Measurements from ENCODE around the gene SLC12A7.

Gene SLC12A7

DNA sequence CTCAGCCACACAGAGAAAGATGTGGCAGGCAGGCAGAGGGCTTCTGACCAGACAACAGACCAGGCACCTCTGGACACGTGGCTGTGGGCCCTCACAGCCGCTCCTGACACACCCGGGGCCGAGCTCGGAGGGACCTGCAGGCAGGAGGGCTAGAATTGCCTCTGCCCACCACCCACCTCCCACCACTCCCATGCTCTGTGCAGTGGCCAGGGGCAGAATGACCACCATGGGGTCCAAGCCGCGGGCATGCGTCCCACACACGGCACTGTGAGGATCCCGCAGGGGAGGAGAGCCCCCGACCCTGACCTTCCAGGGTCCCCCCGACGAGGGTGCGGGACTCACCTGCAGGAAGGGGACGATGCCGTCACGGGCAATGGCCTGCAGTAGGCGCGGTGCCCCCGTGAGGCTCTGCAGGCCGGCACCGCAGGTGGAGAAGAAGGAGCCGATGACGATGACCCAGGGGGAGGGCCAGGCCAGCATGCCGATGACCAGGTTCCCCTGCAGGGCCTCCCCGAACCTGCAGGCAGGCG is 34.3 kb downstream of the SLC12A7 start:
- DNase-seq (ENCODE audit: low spot score): no peak

DNA sequence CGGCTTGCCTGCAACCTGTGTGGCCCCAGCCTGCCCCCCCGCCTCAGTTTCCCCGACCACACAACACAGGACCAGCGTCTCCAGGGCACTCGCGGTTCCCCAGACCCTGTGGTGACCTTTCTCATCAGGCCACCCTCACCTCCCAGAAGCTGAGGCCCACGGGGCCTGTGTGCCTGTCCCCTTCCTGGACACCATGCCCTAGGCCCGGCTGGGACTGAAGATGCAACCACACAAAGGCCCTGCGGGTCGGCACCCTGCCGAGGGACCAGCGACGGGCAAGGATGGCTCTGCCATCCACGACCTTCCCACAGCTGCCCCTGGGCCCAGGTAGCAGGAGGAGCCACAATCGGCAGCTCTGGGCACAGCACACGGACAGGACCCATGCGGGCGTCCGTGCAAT is 34.8 kb downstream of the SLC12A7 start:
- DNase-seq (ENCODE audit: low spot score): no peak

- no peak for DNase-seq (ENCODE audit: low spot score)
Observed at GRCh38 chr5:1076406-1076805, 35.5 kb downstream of the SLC12A7 start.

DNA sequence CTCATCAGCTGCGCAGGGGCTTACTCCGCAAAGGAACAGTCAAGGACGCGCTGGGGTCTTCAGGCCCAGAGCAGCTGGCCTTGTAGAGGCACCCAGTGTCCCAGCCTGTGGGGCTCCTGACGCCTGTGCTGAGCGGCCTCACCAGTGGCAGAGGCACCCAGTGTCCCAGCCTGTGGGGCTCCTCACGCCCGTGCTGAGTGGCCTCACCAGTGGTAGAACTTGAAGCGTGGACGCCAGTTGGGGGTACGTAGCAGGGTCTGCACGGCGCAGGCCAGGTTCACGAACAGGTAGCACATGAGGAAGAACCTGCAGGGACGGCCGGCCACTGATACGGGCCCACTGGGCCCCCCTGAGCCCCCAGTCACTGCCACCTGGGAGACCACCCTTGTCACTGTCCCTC is 35.9 kb downstream of the SLC12A7 start:
- DNase-seq (ENCODE audit: low spot score): no peak

- no peak for DNase-seq (ENCODE audit: low spot score)
Observed at GRCh38 chr5:1075555-1075881, 36.3 kb downstream of the SLC12A7 start.

DNA sequence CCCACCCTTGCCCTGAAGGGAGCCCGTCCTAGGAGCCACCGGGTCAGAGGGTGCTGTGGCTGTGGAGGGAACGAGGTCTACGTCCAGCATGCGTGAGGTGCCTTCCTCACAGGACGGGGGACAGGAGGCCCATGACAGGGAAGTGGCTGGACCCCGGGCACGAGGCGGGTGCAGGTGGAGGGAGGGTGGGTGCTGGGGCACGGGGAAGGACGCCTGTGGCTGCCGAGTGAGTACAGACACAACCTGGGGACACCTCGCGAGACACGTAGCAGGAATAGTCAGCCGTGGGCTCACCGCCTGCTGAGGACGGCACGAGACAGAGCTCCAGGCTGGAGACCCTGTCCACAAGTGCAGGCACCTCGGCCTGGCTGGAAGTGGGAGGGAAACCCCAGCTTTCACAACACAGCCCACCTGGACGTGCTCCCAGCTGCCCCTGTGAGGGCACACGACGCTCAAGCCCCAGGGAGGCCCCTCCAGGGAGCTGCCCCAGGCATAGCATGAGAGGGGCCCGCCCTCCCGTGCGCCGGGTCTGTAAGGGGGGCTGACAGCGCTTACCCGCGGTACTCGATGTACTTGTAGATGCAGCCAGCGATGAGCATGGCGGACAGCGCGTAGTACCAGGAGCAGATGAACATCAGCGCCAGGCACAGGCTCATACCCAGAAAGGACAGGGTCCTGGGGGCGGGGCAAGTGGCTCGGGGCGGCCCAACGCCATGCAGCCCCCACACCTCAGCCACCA is 36.9 kb downstream of the SLC12A7 start:
- no peak for DNase-seq (ENCODE audit: low spot score)

- DNase-seq (ENCODE audit: low spot score): no peak
Observed at GRCh38 chr5:1074226-1074625, 37.6 kb downstream of the SLC12A7 start.

GRCh38 chr5:1073239-1074102 is 38.4 kb downstream of the SLC12A7 start:
- no peak for DNase-seq (ENCODE audit: low spot score)

GRCh38 chr5:1069720-1070088 is 42.2 kb downstream of the SLC12A7 start:
- no peak for DNase-seq (ENCODE audit: low spot score)

DNA sequence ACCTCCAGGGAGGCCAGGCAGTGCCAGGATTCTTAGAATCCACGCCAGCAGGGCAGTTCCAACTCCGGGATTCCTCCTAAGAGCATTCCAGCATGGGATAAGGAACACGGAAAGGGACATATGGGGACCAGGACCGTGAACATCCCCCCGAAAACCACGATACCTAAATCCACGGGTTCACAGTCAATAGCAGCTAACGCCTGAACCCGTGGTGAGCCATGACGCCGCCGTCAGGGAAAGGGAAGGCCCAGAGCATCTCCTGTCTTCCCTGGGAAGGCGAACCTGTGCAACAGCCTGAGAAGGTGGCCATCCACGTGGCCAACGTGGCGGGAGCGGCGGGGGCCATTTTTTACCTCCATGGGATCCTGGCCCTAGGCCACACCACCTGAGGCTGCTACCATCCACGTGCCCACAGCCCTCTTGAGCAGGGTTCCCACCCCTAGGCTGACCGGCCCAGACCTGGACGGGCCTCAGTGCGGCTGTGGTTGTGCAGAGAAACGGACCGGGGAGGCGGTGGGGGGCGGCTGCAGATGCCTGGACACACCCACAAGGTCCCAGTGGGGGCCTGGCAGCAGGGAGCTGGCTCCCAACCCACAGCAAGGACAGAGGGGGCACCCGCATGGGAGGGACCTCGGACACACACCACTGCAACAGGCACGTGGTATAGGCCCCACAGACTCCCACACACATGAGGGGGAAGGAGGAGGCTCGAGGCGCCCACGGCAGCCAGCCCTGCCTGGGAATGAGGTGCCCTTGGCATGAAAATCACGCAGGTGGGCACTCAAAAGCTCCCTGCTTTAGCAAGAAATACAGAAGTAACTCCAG is 42.8 kb downstream of the SLC12A7 start:
- DNase-seq (ENCODE audit: low spot score): no peak

- DNase-seq (ENCODE audit: low spot score): no peak
Observed at GRCh38 chr5:1068204-1068894, 43.5 kb downstream of the SLC12A7 start.

- no peak for DNase-seq (ENCODE audit: low spot score)
Observed at GRCh38 chr5:1067141-1068121, 44.4 kb downstream of the SLC12A7 start.

DNA sequence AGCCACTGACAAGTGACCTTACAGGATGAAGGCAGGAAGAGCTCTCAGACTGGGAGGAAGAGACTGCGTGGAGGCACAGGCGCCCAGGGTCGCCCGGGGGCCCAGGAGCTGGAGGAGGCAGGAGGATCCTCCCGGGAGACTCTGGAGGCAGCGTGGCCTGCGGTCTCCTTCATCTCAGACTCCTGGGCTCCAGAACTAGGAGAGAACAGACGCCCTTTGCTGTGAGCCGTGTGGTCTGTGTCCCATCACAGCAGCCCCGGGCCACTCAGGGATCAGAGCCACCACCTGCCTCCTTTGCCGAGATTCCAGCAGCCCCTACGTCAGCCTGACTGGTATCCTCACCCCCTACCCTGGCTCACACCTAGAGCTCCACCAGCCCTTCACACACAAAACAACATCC is 45.2 kb downstream of the SLC12A7 start:
- DNase-seq (ENCODE audit: low spot score): no peak

GRCh38 chr5:1065891-1066650 is 45.8 kb downstream of the SLC12A7 start:
- DNase-seq (ENCODE audit: low spot score): no peak

DNA sequence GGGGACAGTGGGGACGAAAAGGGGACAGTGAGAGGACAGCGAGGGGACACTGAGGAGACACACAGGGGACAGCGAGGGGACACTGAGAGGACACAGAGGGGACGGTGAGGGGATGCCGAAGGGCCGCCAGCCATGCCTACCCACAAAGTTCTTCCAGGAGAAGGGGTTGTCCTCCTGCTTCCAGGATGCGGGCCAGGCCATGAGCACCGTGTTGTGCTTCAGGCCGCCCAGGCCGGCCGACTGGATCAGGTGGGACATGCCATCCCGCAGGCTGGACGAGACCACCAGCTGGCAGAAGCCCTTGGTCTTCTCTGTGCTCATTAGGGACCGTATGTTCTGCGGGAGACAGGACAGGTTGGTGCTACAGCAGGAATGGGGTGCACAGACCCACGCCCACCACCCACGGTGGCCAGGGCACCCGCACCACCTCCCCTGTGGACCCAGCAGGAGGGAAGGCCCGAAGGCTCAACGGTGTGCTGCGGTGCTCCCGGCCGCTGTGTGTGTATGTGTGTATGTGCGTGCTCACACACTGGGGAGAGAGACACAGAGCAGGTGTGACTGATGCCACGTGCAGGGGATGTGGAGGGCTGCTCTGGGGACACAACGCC is 46.6 kb downstream of the SLC12A7 start:
- DNase-seq (ENCODE audit: low spot score): no peak

DNA sequence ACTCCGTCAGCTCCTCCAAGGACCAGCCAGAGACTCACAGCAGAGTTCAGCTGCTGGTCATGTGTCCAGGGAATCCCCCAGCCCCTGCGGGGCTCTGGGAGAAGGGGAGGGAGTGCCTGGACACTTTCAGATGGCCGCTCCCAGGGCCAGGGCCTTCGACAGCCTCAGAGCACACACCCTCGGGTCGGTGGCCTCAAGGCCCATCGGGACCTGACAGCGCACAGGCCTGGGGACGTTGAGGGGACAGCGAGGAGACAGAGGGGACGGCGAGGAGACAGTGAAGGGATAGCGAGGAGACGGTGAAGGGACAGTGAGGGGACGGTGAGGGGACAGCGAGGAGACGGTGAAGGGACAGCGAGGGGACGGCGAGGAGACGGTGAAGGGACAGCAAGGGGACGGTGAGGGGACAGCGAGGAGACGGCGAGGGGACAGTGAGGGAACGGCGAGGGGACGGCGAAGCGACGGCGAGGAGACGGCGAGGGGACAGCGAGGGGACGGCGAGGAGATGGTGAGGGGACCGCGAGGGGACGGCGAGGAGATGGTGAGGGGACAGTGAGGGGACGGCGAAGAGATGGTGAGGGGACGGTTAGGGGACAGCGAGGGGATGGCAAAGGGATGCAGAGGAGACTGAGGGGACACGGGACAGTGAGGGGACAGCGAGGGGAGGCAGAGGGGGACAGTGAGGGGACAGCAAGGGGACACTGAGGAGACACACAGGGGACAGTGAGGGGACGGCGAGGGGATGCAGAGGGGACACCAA is 47.3 kb downstream of the SLC12A7 start:
- DNase-seq (ENCODE audit: low spot score): no peak

GRCh38 chr5:1063661-1064382 is 48.0 kb downstream of the SLC12A7 start:
- no peak for DNase-seq (ENCODE audit: low spot score)

All from AG08395 (cell line).